GM23338 (cell line): Measurements from ENCODE around the gene RIT2. TPM values are rescaled to one million over a fixed set of nuclear protein-coding genes. Genes with fewer than 3 reads are reported as not detected.

Experiments used
- ATAC-seq: fragments of 200-7000 bp; cut with Tn5 transposase; 3 replicates; pipeline ENCODE4 v1.9.1; 2020
- DNase-seq: peaks from one replicate; pipeline ENCODE4 v3.0.0-alpha.2; 2015; ENCODE audit warnings: low spot score
- H2AFZ ChIP-seq: fragments of 200-600 bp; sonication (generic); 2 replicates; pipeline ENCODE4 v1.8.0; 2016; ENCODE audit warnings: antibody characterized with exemption, mild to moderate bottlenecking, moderate library complexity
- H3F3A ChIP-seq: fragments of 200-600 bp; sonication (generic); replicated peaks from 2 replicates; pipeline ENCODE4 v1.8.0; 2017; ENCODE audit warnings: antibody characterized with exemption, mixed run types, low read depth
- H3K27ac ChIP-seq: fragments of 200-600 bp; sonication (generic); 2 replicates; pipeline ENCODE4 v1.6.1; 2016; ENCODE audit warnings: low read depth
- H3K27me3 ChIP-seq: fragments of 200-600 bp; sonication (generic); 2 replicates; pipeline ENCODE4 v1.8.0; 2016; ENCODE audit warnings: mild to moderate bottlenecking, mixed run types, moderate library complexity; ENCODE audit not compliant: insufficient read depth
- H3K36me3 ChIP-seq: fragments of 200-600 bp; sonication (generic); 2 replicates; pipeline ENCODE4 v1.8.0; 2016; ENCODE audit warnings: mild to moderate bottlenecking; ENCODE audit not compliant: insufficient read depth
- H3K4me1 ChIP-seq: fragments of 200-600 bp; sonication (generic); 2 replicates; pipeline ENCODE4 v1.8.0; 2016; ENCODE audit warnings: mild to moderate bottlenecking, moderate library complexity; ENCODE audit not compliant: insufficient read depth
- H3K4me2 ChIP-seq: fragments of 200-600 bp; sonication (generic); 2 replicates; pipeline ENCODE4 v1.7.1; 2017; ENCODE audit warnings: mixed run types
- H3K4me3 ChIP-seq: fragments of 200-600 bp; sonication (generic); 2 replicates; pipeline ENCODE4 v1.6.1; 2016; ENCODE audit warnings: mixed run types
- H3K79me2 ChIP-seq: fragments of 200-600 bp; sonication (generic); replicated peaks from 2 replicates; pipeline ENCODE4 v1.8.0; 2017; ENCODE audit warnings: mild to moderate bottlenecking; ENCODE audit not compliant: insufficient read depth
- H3K9me2 ChIP-seq: fragments of 200-600 bp; sonication (generic); 2 replicates; pipeline ENCODE4 v1.8.0; 2017; ENCODE audit not compliant: insufficient read depth
- H4K20me1 ChIP-seq: fragments of 200-600 bp; sonication (generic); replicated peaks from 2 replicates; pipeline ENCODE4 v1.8.0; 2017; ENCODE audit warnings: mild to moderate bottlenecking; ENCODE audit not compliant: insufficient read depth
- H3K27ac Mint-ChIP-seq: 2 replicates; pipeline ENCODE4 v1.8.0; 2020; ENCODE audit warnings: inconsistent platforms, mild to moderate bottlenecking, moderate library complexity, mixed read lengths
- H3K27me3 Mint-ChIP-seq: 3 replicates; pipeline ENCODE4 v1.8.0; 2022; ENCODE audit warnings: low read depth, mild to moderate bottlenecking, moderate library complexity, mixed read lengths, inconsistent platforms; ENCODE audit not compliant: insufficient read depth, poor library complexity
- H3K36me3 Mint-ChIP-seq: 3 replicates; pipeline ENCODE4 v1.8.0; 2021; ENCODE audit warnings: low read depth, mild to moderate bottlenecking, inconsistent platforms, moderate library complexity, mixed read lengths
- H3K4me1 Mint-ChIP-seq: 3 replicates; pipeline ENCODE4 v1.8.0; 2020; ENCODE audit warnings: mild to moderate bottlenecking, inconsistent platforms, mixed read lengths
- H3K4me3 Mint-ChIP-seq: 3 replicates; pipeline ENCODE4 v1.8.0; 2021; ENCODE audit warnings: moderate library complexity, mild to moderate bottlenecking, inconsistent platforms, mixed read lengths
- H3K9me3 Mint-ChIP-seq: 3 replicates; pipeline ENCODE4 v1.8.0; 2020; ENCODE audit warnings: moderate library complexity, mild to moderate bottlenecking, inconsistent platforms, mixed read lengths
- ETS1 ChIP-seq: IDR thresholded peaks from 2 replicates; pipeline ENCODE4 v1.6.1; 2016; ENCODE audit warnings: antibody characterized with exemption
- EZH2phosphoT487 ChIP-seq: fragments of 200-600 bp; sonication (generic); IDR thresholded peaks from one replicate; pipeline ENCODE4 v1.8.1; 2018; ENCODE audit warnings: antibody characterized with exemption; ENCODE audit not compliant: unreplicated experiment
- JUNB ChIP-seq: IDR thresholded peaks from one replicate; pipeline ENCODE4 v1.6.1; 2016; ENCODE audit warnings: antibody characterized with exemption; ENCODE audit not compliant: unreplicated experiment
- REST ChIP-seq: IDR thresholded peaks from one replicate; pipeline ENCODE4 v1.6.1; 2018; ENCODE audit warnings: antibody characterized with exemption; ENCODE audit not compliant: unreplicated experiment
- ZNF462 ChIP-seq: fragments of 250-450 bp; sonication (Bioruptor Pico); IDR thresholded peaks from 2 replicates; pipeline ENCODE4 v1.5.0; 2020; ENCODE audit warnings: mild to moderate bottlenecking, moderate library complexity
- polyA plus RNA-seq: library from polyadenylated mRNA; unstranded; fragments of >200 nt; fragmentation: Nextera tagmentation; extraction: Ambion mirVana; gene quantifications from 2 replicates; pipeline ENCODE4 v1.2.1, GENCODE V29; 2016
- total RNA-seq: library from RNA; depleted of rRNA; stranded (reverse); fragments of >200 nt; shearing (Covaris generic); gene quantifications from 2 replicates; pipeline ENCODE4 v1.2.3, GENCODE V29; 2014

RIT2 gene
- total and polyA plus RNA-seq, 2 experiments from 2014 or later, result 1.9 to 8.8 TPM

- no peak for TF ChIP-seq REST
- no peak for TF ChIP-seq JUNB
Observed at GRCh38 chr18:42771936-42772335, 343.5 kb downstream of the RIT2 start (continued).

- Mint-ChIP-seq H3K4me3 (no peak overlapping the region), H3K27me3 (no peaks in the 10 kb centered on the region), H3K9me3 (peaks cover 28% of the 10 kb centered on the region), H3K4me1 (peaks cover 3% of the 10 kb centered on the region; the same call in 1 of the 3 replicates), H3K27ac (no peak overlapping the region), H3K36me3 (peaks cover 28% of the 10 kb centered on the region)
- no peaks in the 10 kb centered on the region for H3K27me3 ChIP-seq
- no peak for TF ChIP-seq REST
- TF ChIP-seq ETS1, result no peak
- no peak for TF ChIP-seq EZH2phosphoT487
- H3K9me2 ChIP-seq, result no peaks in the 10 kb centered on the region
- H3K4me3 ChIP-seq, result no peak overlapping the region
- ATAC-seq, result no peak
- no peaks in the 10 kb centered on the region for H4K20me1 ChIP-seq
- H3F3A ChIP-seq, result no peaks in the 10 kb centered on the region
- H3K79me2 ChIP-seq, result no peaks in the 10 kb centered on the region
- no peak overlapping the region; the same call in 1 of the 2 replicates for H2AFZ ChIP-seq
- no peak overlapping the region for H3K4me2 ChIP-seq
- no peaks in the 10 kb centered on the region for H3K36me3 ChIP-seq
- no peak overlapping the region for H3K27ac ChIP-seq
- no peaks in the 10 kb centered on the region for H3K4me1 ChIP-seq
- no peak for DNase-seq
Observed at GRCh38 chr18:42765302-42765701, 350.2 kb downstream of the RIT2 start.

- H3F3A ChIP-seq, result no peaks in the 10 kb centered on the region
- no peaks in the 10 kb centered on the region for H3K27me3 Mint-ChIP-seq
- no peak overlapping the region for H3K4me3 Mint-ChIP-seq
- no peak overlapping the region for H3K27ac Mint-ChIP-seq
- H3K4me1 ChIP-seq, result no peaks in the 10 kb centered on the region
- peak overlapping the region; percentile 26; the same call in 1 of the 2 replicates for H2AFZ ChIP-seq
- H3K36me3 Mint-ChIP-seq, result no peaks in the 10 kb centered on the region
- no peaks in the 10 kb centered on the region for H3K79me2 ChIP-seq
- peaks cover under 1% of the 10 kb centered on the region; the same call in 1 of the 3 replicates for H3K4me1 Mint-ChIP-seq
- H3K4me3 ChIP-seq, result no peak overlapping the region
- H3K36me3 ChIP-seq, result no peaks in the 10 kb centered on the region
- H3K27me3 ChIP-seq, result no peaks in the 10 kb centered on the region
- H3K9me3 Mint-ChIP-seq, result peaks cover under 1% of the 10 kb centered on the region; the same call in 1 of the 3 replicates
- no peaks in the 10 kb centered on the region for H4K20me1 ChIP-seq
- H3K4me2 ChIP-seq, result no peak overlapping the region
- peaks cover 9% of the 10 kb centered on the region; the same call in 1 of the 2 replicates for H3K9me2 ChIP-seq
- ATAC-seq (no peak), DNase-seq (no peak)
- no peak overlapping the region for H3K27ac ChIP-seq
- TF ChIP-seq ZNF462 (CRISPR knock-in tag), result no peak
Observed at GRCh38 chr18:42760290-42760689, 355.2 kb downstream of the RIT2 start.
